ENCODE data around the gene RAB39A.

RAB39A gene

DNA sequence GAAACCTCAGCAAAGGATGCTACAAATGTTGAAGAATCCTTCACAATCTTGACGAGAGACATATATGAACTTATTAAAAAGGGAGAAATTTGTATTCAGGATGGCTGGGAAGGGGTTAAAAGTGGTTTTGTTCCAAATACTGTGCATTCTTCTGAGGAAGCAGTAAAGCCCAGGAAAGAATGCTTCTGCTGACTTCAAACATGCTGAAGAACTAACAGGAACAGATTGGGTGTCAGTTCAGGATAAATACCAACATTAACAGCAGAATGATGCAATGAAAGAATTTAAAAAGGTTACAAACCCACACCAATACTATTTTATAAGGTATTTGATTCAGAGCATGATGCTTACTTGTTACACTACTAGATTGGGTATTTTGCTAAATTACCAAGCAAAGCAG is 33.9 kb downstream of the RAB39A start:
- no peak for DNase-seq (ENCODE audit: low spot score)

DNA sequence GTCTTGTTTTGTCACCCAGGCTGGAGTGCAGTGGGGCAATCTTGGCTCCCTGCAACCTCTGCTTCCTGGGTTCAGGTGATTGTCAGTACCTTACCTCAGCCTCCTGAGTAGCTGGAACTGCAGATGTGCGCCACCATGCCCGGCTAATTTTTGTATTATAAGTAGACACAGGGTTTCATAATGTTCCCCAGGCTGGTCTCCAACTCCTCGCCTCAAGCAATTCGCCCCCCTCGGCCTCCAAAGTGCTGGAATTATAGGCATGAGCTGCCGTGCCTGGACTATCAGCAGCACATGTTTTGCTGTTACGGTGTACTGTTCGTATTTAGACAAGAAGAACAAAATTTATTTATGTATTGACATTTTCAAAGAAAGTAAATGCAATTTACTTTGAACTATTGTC is 34.8 kb downstream of the RAB39A start:
- DNase-seq (ENCODE audit: low spot score), result no peak

DNA sequence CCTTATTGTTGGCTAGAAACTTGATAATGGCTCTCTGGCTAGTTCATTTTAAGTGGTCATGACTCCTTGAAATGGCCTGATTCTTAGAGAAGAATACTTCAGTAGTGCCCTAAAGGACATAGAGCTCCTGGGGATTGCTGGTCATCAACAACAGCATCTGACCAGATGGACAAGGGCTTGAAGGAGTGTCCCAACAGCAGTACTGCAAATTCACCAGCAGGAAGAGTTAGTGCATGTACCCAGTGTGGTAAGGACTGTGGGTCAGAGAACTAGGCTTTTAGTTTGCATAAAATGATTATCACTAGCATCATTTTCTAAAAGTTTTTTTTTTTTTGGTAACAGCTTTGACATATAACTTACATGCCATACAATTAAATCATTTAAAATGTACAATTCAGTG is 41.0 kb downstream of the RAB39A start:
- DNase-seq (ENCODE audit: low spot score), result no peak

GRCh38 chr11:107970049-107970448 is 41.8 kb downstream of the RAB39A start:
- no peak for DNase-seq (ENCODE audit: low spot score)

DNA sequence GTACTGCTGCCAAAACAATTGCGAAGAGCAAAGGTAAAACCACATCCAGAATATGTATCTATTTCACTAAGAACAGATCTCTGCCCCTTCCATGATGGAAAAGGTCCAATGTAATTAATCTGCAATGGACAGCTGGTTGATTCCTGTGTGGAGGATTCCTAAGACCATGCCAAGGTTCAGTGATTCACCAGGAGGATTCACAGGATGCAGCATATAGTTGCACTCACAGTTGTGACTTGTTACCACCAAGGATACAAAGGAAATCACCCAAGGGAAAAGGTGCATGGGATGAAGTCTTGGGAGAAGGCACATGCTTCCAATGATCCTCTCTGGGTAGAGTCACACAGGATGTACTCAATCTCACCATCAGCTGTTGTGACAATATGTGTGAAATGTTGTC is 45.4 kb downstream of the RAB39A start:
- no peak for DNase-seq (ENCODE audit: low spot score)

- DNase-seq (ENCODE audit: low spot score), result no peak
Measured at GRCh38 chr11:107988397-107989158, 60.3 kb downstream of the RAB39A start.

- DNase-seq (ENCODE audit: low spot score), result no peak
Measured at GRCh38 chr11:107991868-107992414, 63.7 kb downstream of the RAB39A start.

GRCh38 chr11:107996006-107996776 is 67.9 kb downstream of the RAB39A start:
- DNase-seq (ENCODE audit: low spot score), result no peak

DNA sequence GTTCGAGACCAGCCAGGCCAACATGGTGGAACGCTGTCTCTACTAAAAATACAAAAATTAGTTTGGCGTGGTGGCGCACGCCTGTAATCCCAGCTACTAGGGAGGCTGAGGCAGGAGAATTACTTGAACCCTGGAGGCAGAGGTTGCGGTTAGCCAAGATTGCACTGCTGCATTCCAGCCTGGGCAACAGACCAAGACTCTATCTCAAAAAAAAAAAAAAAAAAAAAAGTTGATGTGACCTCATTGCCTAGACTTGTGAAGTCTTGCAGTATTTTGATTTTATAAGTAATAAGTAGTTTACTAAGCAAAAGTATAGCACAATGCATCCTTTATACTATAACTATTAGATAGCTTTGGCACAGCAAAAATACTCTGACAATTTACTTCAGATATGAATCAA is 70.5 kb downstream of the RAB39A start:
- DNase-seq (ENCODE audit: low spot score), result no peak

- DNase-seq (ENCODE audit: low spot score), result peak; percentile 44
Measured at GRCh38 chr11:107999759-108000455, 71.7 kb downstream of the RAB39A start.

DNA sequence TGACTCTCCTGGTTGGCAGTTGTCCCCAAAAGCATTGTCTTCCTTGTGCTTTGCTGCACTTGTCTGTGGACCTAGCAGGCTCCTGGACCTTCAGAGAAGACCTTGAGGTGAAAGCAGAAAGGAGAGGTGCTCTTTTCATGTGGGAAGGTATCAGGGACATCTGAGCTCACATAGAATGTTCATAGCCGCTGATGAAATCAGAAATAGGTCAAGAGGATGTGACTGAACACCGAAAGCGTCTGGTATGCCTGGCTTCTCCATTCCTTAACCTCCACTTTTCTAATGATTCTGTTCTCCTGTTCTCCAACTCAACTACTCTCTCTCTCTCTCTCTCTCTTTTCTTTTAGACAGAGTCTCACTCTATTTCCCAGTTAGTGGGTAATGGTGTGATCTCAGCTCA is 74.2 kb downstream of the RAB39A start:
- DNase-seq (ENCODE audit: low spot score), result no peak

DNA sequence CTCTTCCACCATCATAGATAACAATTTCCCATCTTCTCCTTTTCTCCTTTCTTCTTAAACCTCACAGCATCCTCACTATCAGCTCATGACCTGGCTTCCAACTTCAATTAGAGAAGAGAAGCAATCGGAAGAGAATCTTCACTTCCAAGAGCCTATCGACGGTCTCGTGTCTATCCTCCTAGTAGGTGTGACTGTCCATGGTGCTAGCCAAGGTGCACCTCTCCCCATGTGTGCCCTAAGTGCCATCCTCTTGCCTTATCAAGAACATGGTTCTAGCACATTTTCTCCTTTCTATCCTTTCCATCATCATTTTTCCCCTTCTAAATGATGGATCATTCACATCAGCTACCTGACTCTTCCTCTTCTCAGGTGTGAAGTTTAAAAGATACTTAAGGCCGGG is 75.4 kb downstream of the RAB39A start:
- DNase-seq (ENCODE audit: low spot score), result no peak

DNA sequence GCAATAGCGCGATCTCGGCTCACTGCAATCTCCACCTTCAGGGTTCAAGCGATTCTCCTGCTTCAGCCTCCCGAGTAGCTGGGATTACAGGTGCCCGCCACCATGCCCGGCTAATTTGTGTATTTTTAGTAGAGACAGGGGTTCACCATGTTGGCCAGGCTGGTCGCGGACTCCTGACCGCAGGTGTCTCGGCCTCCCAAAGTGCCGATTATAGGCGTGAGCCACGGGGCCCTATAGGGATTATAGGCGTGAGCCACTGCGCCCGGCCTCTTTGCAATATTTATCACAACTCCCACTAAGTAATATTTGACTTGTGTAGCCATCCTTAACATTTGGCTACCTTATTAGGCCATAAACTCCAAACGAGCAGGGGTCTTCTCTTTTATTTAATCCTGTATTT is 79.6 kb downstream of the RAB39A start:
- no peak for DNase-seq (ENCODE audit: low spot score)

- DNase-seq (ENCODE audit: low spot score), result peak; percentile 95
Measured at GRCh38 chr11:108008656-108009496, 80.6 kb downstream of the RAB39A start, which contains the start of gene CUL5. Gene CUL5, plus strand, starts transcription at chr11:108008898. Its CDS starts 451 bp downstream, at chr11:108009349.

- peak; percentile 22 for DNase-seq (ENCODE audit: low spot score)
Measured at GRCh38 chr11:108009497-108010370, 81.5 kb downstream of the RAB39A start.

DNA sequence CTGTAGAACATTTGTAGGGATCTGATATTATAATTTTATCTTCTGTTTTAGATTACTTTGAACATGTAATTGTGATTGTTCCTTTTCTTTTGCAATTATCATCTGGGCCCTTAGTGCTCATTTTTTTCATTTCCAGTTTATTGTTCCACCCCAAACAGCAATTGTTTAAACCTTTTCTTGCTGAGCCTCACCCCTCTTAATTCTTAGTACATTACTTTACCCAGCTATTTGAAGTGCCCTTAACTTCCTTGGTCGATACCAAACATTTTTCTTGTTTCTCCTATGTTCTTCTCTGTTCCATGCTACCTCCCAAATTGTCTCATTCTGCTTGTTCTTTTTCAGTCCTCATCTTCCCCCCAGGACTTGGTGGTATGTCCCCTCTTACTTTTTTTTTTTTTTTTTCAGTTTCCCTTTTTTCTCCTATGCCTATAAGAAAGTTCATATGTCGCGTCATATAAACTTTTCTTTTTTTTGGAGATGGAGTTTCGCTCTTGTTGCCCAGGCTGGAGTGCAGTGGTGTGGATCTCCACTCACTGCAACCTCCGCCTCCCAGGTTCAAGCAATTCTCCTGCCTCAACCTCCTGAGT is 84.0 kb downstream of the RAB39A start:
- no peak for DNase-seq (ENCODE audit: low spot score)

All from AG08396 (cell line).